ENCODE measurements around the gene LYSET.
"Not testable (repeated sequence)": the region's sequence is repeated elsewhere in the genome, so short reads cannot be mapped to it uniquely, and the experiment has no call there.

Gene LYSET

GRCh38 chr14:93168610-93169009 is 16.5 kb upstream of the LYSET start:
- DNase-seq (ENCODE audit: low read depth) = not testable (repeated sequence)

- DNase-seq (ENCODE audit: low read depth) = not testable (repeated sequence)
Observed at GRCh38 chr14:93169619-93170018, 15.5 kb upstream of the LYSET start.

DNA sequence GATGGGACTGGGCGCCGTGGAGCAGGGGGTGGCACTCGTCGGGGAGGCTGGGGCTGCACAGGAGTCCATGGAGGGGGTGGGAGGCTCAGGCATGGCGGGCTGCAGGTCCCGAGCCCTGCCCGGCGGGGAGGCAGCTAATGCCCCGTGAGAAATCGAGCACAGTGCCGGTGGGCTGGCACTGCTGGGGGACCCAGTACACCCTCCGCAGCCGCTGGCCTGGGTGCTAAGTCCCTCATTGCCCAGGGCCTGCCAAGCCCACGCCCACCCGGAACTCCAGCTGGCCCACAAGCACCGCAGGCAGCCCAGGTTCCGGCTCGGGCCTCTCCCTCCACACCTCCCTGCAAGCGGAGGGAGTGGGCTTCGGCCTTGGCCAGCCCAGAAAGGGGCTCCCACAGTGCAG is 15.0 kb upstream of the LYSET start:
- DNase-seq (ENCODE audit: low read depth) = not testable (repeated sequence)

GRCh38 chr14:93171376-93171775 is 13.7 kb upstream of the LYSET start:
- no peak for DNase-seq (ENCODE audit: low read depth)

- DNase-seq (ENCODE audit: low read depth) = no peak
Observed at GRCh38 chr14:93173943-93174395, 11.1 kb upstream of the LYSET start.

DNA sequence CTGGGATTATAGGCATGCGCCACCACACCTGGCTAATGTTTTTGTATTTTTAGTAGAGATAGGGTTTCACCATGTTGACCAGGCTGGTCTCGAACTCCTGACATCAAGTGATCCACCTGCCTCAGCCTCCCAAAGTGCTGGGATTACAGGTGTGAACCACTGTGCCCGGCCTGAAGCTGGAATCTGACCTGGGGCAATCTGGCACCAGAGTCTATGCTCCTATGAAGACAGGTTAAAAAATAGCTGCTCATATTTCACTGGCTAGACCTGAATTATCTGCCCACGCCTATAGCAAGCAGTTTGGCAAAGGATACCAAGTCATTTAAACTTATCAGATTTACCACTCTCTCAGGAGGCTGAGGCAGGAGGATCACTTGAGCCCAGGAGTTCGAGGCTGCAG is 10.4 kb upstream of the LYSET start:
- DNase-seq (ENCODE audit: low read depth) = not testable (repeated sequence)

DNA sequence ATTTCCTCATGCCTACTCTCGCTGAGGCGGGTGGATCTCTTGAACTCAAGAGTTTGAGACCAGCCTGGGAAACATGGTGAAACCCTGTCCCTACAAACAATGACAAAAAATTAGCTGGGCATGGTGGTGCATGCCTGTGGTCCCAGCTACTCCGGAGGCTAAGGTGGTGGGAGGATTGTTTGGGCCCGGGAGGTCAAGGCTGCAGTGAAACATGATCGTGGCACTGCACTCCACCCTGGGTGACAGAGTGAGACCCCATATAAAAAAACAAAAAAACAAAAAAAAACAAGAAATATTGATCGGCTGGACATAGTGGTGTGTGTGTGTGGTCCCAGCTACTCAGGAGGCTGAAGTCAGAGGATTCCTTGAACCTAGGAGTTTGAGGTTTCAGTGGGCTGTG is 9.6 kb upstream of the LYSET start:
- no peak for DNase-seq (ENCODE audit: low read depth)

DNA sequence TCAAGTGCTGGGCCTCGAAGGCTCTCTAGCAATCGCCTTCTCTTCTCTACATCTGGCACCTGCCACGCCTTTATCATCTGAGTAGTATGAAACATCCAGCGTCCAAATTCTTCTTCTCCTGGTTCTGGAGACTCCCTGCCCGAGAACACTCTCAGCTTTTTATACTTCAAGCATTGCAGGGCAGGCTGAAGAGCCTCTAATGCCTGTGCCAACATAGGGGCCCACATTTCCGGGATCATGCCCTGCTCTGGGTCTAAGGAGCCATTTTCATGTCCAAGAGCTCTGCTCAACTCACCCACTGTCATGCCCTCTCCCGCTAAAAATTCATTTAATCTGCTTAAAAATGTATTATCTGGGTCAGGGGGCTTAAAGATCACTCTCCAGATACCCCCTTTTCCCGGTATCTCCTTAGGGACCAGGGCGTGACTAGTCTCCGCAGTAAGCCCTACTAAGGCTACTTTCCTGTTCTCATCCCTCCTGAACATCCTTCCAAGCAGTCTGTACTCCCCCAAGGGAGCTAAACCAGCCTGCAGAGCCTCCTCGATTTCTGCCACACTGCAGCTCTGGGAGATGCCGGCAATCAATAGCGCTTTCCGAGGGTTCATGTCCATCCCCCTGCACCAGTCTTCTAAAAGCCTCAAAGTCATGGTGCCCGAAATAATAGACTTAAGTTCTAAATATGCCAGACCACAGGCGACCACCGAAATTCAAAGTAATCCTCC is 1.4 kb upstream of the LYSET start:
- no peak for DNase-seq (ENCODE audit: low read depth)

GRCh38 chr14:93185349-93185720 is 218 bp downstream of the LYSET start:
- no peak for DNase-seq (ENCODE audit: low read depth)

DNA sequence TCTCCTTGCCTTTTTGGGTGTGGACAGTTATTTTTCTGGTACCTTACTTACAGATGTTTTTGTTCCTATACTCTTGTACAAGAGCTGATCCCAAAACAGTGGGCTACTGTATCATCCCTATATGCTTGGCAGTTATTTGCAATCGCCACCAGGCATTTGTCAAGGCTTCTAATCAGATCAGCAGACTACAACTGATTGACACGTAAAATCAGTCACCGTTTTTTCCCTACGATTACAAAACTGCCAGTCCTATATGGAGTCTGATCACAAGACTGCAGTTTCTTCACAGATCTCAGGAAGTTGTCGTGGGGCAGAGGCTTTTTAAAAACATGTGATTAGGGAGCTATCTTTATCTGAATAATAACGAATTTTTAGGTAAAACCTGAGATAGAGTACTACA is 1.3 kb downstream of the LYSET start:
- DNase-seq (ENCODE audit: low read depth) = no peak

DNA sequence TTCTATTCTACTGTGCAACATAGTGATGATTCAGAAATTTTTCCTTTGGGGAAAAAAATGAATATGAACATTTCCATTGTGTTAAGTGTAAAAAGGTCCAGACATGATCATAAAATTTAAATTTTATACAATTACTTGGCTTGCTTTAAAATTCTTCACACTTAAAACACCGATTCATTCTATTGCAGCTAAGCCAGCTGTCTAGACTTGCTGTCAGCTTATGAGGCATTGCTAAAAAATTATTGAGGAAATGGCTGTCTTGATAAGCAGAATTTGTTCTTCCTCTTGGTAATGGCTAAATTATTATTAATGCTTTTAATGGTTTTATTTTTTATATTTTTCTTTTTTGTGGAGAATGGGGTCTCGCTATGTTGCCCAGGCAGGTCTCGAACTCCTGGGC is 1.8 kb downstream of the LYSET start:
- DNase-seq (ENCODE audit: low read depth) = no peak

DNA sequence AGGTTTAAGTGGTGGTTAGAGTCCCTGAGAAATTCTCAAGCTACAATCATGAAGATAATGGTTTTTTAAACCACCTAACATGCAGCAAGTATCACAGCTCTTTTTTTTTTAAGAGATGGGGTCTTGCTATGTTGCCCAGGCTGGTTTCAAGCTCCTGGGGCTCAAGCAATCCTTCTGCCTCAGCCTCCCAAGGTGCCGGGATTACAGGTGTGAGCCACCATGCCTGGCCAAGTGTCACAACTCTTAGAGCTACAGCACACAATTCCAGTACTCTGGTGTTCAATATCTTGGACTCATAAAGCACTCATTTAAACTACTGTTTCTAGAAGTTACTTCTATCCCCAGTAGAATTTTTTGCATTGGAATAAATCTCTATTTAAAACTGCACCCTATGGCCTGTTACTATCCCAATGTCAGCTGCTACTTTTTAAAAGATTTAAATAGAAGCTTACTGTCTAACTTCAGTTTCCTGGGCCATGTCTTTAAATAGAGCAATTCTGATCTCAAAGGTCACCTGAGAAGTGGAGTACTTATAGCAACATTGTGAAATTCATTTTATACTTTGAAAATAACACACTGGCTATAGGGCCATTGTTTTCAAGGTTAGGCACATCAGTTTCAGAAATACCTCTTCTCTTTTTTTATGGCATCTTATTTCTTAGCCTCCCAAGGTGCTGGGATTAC is 10.3 kb downstream of the LYSET start:
- DNase-seq (ENCODE audit: low read depth) = no peak

GRCh38 chr14:93199031-93199430 is 13.9 kb downstream of the LYSET start:
- no peak for DNase-seq (ENCODE audit: low read depth)

DNA sequence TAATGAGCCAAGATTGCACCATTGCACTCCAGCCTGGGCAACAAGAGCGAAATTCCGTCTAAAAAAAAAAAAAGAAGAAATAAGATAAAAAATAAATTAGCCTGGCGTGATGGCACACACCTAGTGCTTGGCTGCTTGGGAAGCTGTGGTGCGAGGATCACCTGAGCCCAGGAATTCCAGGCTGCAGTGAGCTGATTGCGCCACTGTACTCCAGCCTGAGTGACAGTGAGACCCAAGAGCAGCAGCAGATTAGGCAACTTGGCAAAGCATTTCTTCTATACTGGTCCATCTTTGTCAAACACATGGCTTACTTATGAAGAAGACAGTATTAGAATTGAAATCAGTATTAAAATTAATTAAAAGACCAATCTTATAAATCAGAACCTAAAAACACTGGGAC is 15.4 kb downstream of the LYSET start:
- no peak for DNase-seq (ENCODE audit: low read depth)

DNA sequence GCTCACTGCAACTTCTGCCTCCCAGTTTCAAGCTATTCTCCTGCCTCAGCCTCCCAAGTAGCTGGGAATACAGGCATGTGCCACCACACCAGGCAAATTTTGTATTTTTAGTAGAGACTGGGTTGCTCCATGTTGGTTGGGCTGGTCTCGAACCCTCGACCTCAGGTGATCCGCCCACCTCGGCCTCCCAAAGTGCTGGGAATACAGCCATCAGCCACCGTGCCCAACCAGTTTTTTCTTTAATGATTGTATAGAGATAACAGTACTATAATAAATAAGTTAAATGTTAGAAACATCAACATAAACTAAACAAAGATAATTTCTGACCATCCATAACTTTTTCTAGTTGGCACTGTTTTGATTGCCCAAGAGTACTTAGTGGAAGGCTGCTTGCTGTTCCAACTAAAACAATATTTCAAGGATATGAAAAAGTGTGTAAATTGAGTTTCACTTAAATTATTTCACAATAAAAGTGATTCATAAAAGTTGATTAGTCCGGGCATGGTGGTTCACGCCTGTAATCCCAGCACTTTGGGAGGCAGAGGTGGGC is 16.1 kb downstream of the LYSET start:
- DNase-seq (ENCODE audit: low read depth) = no peak

DNA sequence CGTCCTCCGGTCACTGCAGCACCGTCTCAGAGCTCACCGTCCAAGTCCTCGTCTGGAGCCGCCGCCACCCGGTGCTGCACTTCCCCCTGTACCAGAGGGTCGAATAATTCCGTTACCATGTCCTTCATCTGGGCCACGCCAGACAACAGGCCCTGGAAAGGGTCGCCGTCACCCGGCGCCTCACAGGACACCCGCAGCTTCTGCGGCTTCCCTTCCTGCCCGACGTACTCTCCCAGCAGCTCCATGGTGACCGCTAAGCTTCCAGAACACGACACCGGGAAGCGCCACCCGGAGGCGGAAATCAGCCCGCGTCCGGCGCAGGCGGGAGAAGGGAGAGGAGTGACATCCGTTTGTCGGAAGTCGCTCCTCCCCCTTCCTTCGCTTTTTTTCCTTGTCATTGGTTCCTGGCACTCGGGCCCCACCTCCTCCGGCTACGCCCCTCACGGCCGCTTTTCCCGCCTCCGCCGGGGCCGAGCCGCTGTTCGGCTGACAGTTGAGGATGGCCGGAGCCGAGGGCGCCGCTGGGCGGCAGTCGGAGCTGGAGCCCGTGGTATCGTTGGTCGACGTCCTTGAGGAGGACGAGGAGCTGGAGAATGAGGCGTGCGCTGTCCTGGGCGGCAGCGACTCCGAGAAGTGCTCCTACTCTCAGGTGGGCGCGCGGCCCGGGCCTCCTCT is 21.8 kb downstream of the LYSET start, which contains the start of the genes GON7 and UBR7:
GON7 (minus strand) TSS at position 273 of the 675 bp plus-strand sequence; CDS start at position 245, 28 bp downstream.
UBR7 (plus strand) TSS at position 464 of the 675 bp plus-strand sequence; CDS start at position 500, 36 bp downstream.
- peak; percentile 61 for DNase-seq (ENCODE audit: low read depth)

DNA sequence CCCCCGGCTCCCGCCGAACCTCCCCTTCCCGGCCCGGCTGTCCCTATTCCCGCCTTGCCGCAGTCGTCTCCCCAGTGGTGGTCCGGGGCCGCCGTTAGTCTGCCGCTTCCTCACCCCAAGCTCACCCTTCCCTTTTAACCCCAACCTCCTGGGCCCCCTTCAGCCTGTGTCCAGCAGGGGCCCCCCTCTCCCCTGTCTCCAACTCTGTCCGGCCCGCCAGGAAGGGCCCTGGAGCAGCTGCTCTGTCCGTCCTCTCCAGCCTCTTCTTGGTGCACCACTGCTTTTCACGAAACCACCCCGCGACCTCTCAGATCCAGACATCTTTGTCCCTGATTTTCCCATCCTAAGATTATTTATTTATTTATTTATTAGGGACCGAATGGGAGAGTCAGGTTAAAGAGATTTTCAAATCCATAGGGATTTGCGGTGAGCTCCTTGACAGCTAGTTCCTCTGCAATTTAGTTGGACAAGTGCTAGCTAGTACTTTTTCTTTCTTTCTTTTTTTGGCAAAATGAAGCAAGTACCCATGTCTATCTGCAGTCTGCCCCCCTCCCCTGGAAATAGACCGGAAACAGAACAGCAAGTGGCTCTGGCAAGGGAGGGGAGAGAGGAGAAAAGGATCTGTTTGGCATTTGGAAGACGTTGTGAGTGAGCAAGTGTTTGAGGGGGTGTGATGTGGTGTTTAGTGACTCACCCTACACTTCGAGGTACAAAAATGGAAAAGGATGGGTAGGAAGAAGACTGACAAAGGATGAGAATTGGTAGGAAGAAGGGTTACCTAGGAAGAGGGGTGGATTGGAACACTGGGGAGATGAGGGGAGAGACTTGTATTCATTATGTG is 22.6 kb downstream of the LYSET start:
- no peak for DNase-seq (ENCODE audit: low read depth)

- DNase-seq (ENCODE audit: low read depth) = no peak
Observed at GRCh38 chr14:93212432-93212831, 27.3 kb downstream of the LYSET start.

- no peak for DNase-seq (ENCODE audit: low read depth)
Observed at GRCh38 chr14:93214598-93214997, 29.5 kb downstream of the LYSET start.

DNA sequence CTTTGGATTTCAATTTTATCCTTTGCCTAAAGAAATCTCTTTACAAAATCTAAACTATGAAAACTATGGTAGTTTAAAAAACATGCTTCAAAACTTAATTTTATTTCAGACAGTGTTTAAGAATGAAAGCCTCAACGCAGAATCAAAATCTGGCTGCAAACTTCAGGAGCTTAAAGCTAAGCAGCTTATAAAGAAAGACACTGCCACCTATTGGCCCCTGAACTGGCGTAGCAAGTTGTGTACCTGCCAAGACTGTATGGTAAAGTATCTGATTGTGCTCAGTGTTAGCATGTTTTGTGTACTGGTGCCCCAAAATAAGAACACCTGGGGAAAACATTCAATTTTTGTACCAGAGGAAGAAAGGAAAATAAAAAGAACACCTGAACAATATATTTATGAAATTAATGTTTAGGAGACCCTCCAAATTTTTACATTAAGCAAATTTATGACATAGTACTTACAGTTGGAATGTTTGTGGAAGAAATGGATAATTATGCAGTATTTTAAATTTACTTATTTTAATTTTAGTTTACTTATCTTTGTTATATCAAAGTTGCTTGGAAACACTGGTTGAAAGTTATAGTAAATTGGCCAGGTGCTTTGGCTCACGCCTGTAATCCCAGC is 34.1 kb downstream of the LYSET start:
- DNase-seq (ENCODE audit: low read depth) = no peak

DNA sequence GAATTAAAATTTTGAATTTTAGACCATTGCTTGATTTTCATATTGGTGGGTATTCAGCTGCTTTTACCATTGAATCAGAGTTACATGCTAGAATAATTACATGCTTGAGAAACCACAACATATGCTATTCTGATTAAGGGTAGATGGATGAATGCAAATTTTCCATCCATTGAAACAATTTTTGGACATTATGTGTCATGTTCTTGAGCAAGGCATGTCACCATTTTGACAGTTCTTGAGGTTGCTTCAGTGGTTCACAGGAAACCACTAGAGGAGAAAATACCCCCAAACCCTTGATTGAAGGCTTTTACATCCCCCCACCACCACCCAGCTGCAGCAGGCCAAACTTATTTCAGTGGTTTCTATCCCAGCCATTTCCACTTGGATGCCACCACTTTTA is 35.4 kb downstream of the LYSET start:
- DNase-seq (ENCODE audit: low read depth) = no peak

Data from stimulated activated CD8-positive, alpha-beta memory T cell treated with anti-CD3 and anti-CD28 coated beads, Interleukin-15, amount 100 ng/mL, for 24 hours (primary cell).